GM12874 (cell line): ENCODE data around the gene ERAL1.

Experiments used
- TF ChIP-seq, protein P1 (sequence below): IDR thresholded peaks from 2 replicates; pipeline ENCODE4 v1.5.1; 2011; ENCODE audit warnings: low read depth, mild to moderate bottlenecking, control low read depth, low read length, moderate library complexity; ENCODE audit not compliant: insufficient read depth

ERAL1 gene

DNA sequence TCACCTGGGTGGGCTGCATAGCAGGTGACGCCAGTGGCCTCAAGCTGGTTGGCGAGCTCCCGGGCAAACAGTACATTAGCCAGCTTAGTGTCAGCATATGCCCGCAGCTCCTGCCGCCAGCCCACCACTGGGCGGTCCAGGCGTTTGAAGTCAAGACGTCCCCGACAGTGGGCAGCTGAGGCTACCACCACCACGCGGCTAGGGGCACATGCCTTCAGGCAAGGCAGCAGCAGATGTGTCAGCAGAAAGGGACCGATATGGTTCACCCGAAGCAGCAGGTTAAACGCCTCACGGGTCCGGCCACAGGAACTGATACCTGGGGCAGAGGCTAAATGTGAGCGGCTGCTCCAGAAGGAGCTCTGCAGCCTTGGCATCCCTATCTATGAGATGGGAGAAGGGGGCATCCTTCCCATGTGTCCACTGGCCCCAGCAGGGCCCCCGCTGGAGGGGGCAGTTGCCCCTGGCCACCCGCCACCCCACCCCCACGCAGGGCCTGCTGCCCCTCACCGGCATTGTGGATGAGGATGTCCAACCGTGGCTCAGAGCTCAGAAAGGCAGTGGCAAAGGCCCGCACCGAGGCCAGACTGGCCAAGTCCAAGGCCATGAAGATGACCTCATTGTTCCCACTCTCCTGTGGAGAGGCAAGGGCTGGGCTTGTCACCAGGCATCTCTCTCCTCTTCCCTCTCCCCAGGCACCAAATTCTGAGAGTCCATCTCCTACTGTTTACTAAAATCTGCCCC is 46.3 kb downstream of the ERAL1 start:
- TF ChIP-seq, protein P1, sequence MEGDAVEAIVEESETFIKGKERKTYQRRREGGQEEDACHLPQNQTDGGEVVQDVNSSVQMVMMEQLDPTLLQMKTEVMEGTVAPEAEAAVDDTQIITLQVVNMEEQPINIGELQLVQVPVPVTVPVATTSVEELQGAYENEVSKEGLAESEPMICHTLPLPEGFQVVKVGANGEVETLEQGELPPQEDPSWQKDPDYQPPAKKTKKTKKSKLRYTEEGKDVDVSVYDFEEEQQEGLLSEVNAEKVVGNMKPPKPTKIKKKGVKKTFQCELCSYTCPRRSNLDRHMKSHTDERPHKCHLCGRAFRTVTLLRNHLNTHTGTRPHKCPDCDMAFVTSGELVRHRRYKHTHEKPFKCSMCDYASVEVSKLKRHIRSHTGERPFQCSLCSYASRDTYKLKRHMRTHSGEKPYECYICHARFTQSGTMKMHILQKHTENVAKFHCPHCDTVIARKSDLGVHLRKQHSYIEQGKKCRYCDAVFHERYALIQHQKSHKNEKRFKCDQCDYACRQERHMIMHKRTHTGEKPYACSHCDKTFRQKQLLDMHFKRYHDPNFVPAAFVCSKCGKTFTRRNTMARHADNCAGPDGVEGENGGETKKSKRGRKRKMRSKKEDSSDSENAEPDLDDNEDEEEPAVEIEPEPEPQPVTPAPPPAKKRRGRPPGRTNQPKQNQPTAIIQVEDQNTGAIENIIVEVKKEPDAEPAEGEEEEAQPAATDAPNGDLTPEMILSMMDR = no peak

- TF ChIP-seq, protein P1 = no peak
Measured at GRCh38 chr17:28901866-28902818, 47.3 kb downstream of the ERAL1 start.

DNA sequence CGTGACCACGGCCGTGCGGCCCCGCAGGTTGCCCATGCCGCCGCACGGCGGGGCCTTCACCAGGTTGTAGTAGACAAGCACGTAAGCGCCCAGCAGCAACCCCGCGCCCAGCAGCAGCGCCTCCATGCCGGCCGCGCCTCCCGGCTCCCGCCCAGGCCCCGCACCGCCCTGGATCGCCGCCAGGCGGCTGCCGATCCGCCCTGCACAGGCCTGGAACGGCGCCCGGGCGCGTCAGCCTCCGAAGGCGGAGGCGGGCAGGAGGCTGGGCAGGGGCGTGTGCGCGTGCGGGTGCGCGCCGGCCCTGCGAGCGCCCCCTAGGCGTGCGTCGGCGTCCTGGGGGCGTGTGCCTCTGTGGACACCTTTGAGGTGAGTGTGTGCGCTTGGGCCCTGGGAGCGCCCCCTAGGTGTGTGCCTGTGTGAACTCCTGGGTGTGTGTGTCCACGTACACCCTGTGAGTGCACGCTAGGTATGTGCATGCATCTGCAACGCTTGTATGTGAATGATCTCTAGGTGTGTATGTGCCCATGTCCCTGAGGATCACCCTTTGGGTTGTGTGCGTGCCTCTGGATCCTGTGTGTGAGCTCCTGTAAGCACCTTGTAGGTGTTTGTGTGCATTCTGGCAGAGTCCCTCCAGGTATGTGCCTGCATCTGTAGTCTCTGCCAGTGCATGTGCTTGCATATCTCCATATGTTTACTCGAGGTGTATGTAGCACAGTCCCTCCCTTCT is 48.2 kb downstream of the ERAL1 start, which contains the start of gene DHRS13:
DHRS13 (minus strand) TSS at position 261 of the 727 bp plus-strand sequence; CDS start at position 126, 135 bp downstream.
- TF ChIP-seq, protein P1 = peak; percentile 99

GRCh38 chr17:28904800-28905199 is 50.0 kb downstream of the ERAL1 start:
- TF ChIP-seq, protein P1 = no peak

GRCh38 chr17:28906276-28906675 is 51.5 kb downstream of the ERAL1 start:
- TF ChIP-seq, protein P1 = no peak

DNA sequence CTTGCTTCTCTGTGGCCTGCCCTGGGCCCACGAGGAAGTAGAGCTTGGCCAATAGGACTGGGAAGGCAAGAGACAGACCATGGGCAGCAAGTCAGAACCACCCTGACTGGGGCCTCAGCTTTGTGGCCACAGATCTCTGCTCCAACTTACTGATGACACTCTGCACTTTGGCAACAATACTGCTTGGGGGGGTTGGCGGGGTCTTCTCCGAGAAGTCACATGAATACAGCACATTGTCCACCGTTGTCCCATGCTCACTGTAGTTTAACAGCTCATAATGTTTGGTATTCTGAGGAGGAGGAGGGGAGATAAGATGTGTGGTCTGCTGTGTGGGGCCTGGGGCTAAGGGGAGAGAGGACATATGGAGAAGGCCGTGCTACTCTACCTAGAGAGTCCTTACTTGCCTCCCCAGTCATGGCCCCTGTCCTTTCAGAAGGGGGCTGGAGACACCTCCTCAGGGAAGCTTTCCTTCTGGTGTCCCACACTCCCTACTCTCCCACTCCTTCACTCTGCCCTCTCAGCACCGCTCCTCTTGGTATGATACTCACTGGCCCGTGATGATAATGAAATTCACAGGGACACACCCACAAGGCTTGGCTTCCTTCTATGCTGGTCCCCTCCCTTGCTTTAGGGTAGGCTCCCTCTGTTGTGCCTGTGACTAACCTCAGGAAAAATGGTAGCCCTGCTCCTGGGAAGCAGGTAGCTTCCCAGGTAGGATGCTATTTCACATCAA is 52.1 kb downstream of the ERAL1 start:
- TF ChIP-seq, protein P1 = no peak
